ENCODE results near the gene POLR2E.

Gene POLR2E

GRCh38 chr19:1062387-1063029 is 32.7 kb downstream of the POLR2E start:
- no peak for DNase-seq

GRCh38 chr19:1061987-1062386 is 33.2 kb downstream of the POLR2E start:
- DNase-seq: no peak

- DNase-seq: no peak
Observed at GRCh38 chr19:1060689-1061088, 34.5 kb downstream of the POLR2E start.

GRCh38 chr19:1058112-1058511 is 37.1 kb downstream of the POLR2E start:
- no peak for DNase-seq

DNA sequence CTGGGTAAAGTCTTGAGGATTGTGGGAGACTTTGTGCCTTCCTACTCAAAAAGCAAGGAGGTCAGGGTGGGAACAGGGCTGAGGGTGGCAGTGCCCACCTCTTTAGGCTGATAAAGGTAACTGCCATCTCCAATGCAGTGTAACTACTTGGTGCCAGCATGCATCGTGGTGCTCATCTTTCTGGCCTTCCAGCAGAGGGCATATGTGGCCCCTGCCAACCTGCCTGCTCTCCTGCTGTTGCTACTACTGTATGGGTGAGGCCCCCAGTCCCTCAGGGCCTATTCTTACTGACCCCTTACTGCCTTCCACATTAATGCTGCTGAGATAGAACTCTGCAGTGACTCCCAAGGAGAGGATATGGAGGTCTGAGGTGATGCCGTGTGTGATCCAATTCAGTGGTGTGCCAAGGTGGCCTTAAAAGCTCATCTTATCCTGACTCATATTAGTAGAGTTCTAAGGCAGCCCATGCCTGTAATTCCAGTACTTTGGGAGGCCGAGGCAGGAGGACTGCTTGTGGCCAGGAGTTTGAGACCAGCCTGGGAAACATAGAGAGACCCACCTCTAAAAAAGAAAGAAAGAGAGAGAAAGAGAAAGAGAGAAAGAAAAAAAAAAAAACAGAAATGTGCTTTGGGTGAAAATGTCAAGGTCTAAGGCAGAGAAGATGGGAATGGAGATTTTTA is 37.9 kb downstream of the POLR2E start:
- DNase-seq: peak; percentile 76

DNA sequence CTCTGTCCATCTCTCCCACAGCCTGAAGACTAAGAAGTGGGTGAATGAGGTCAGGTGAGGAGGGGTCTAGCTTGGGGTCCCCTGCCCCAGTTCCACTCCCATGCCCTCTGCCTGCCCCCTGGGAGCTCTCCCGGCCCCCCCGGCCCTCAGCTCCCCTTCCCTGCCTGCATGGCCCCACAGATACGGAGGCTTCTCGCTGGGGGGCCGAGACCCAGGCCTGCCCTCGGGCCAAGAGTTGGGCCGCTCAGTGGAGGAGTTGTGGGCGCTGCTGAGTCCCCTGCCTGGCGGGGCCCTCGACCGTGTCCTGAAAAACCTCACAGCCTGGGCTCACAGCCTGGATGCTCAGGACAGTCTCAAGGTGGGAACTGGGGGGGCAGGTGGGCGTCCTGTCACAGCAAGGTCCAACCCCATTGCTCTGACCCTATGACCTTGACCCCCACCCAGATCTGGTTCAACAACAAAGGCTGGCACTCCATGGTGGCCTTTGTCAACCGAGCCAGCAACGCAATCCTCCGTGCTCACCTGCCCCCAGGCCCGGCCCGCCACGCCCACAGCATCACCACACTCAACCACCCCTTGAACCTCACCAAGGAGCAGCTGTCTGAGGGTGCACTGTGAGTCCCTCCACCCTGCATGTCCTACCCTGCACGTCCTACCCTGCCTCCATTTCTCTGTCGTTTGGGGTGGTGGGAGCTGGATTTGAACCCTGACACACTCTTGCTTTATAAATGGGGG is 39.1 kb downstream of the POLR2E start:
- no peak for DNase-seq

DNA sequence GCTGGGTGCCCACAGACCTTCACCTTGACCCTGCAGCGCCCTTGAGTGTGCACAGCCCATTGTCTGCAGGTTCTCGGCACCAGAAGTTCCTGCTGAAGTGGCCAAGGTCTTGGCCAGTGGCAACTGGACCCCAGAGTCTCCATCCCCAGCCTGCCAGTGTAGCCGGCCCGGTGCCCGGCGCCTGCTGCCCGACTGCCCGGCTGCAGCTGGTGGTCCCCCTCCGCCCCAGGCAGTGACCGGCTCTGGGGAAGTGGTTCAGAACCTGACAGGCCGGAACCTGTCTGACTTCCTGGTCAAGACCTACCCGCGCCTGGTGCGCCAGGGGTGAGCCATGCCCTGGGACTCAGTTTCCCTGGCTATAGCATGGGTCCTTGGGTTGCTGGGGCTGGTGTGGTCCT is 40.1 kb downstream of the POLR2E start:
- DNase-seq: no peak

DNA sequence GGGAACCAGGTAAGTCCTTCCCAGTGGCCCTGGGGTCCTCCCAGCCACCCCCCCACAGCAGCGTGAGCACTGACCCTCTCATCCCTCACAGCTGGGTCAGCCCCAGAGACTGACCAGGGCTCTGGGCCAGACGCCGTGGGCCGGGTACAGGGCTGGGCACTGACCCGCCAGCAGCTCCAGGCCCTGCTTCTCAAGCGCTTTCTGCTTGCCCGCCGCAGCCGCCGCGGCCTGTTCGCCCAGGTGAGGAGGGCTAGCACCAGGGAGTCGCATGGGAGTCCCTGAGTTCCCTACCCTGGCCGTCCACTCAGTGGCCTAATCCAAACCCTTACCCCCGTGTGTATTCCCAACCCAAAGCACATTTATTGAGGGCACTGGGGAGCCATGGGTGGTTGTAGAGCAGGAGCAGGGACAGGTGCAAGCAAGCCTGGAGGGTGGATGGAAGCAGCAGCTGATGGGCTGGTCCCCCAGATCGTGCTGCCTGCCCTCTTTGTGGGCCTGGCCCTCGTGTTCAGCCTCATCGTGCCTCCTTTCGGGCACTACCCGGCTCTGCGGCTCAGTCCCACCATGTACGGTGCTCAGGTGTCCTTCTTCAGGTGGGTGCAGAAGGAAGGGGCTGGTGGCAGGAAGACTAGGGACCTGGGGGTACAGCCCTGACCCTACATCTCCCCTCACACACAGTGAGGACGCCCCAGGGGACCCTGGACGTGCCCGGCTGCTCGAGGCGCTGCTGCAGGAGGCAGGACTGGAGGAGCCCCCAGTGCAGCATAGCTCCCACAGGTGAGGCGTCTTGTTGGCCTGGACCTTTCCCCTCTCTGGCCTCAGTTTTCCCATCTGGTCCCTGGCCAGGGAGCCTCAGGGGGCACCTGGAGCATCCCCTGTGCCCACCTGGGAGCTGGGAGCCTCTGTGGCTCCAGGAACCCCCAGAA is 40.8 kb downstream of the POLR2E start:
- no peak for DNase-seq

GRCh38 chr19:1053176-1054101 is 41.7 kb downstream of the POLR2E start:
- DNase-seq: no peak

DNA sequence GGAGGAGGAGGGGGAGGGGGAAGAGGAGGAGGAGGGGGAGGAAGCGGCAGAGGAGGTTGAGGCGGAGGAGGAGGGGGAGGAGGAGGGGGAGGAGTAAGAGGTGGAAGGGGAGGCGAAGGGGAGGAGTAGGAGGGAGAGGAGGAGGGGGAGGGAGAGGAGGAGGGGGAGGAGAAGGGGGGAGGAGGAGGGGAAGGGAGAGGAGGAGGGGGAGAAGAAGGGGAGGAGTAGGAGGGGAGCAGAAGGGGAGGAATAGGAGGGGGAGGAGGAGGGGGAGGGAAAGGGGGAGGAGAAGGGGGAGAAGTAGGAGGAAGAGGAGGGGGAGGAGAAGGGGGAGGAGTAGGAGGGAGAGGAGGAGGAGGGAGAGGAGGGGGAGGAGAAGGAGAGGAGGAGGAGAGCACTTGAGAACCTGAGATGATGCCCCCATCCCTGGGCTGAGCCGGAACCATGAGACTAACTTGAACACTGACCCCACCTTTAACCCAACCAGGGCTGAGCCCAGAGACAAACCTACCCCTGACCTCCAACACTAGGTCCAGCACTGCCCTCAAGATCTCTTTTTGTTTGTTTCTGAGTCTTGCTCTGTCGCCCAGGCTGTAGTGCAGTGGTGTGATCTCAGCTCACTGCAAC is 42.7 kb downstream of the POLR2E start:
- DNase-seq: no peak

- no peak for DNase-seq
Observed at GRCh38 chr19:1051791-1052190, 43.4 kb downstream of the POLR2E start.

GRCh38 chr19:1050989-1051788 is 44.0 kb downstream of the POLR2E start:
- no peak for DNase-seq

- no peak for DNase-seq
Observed at GRCh38 chr19:1049800-1050199, 45.4 kb downstream of the POLR2E start.

- no peak for DNase-seq
Observed at GRCh38 chr19:1049106-1049505, 46.1 kb downstream of the POLR2E start.

DNA sequence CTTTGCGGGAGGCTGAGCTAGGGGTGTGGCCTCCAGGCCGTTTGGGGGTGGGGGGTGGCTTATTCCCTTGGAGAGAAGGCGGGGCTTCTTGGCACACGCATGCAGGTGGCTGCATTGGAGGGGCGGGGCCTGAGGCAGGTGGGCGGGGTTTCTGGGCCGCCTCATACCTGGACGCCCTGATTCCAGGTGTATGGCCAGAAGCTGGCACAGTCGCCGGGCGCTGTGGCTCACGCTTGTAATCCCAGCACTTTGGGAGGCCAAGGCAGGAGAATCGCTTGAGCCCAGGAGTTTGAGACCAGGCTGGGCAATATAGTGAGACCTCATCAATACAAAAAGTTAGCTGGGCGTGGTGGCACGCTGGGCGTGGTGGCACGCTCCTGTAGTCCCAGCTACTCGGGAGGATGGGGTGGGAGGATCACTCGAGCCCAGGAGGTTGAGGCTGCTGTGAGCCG is 47.5 kb downstream of the POLR2E start:
- no peak for DNase-seq

DNA sequence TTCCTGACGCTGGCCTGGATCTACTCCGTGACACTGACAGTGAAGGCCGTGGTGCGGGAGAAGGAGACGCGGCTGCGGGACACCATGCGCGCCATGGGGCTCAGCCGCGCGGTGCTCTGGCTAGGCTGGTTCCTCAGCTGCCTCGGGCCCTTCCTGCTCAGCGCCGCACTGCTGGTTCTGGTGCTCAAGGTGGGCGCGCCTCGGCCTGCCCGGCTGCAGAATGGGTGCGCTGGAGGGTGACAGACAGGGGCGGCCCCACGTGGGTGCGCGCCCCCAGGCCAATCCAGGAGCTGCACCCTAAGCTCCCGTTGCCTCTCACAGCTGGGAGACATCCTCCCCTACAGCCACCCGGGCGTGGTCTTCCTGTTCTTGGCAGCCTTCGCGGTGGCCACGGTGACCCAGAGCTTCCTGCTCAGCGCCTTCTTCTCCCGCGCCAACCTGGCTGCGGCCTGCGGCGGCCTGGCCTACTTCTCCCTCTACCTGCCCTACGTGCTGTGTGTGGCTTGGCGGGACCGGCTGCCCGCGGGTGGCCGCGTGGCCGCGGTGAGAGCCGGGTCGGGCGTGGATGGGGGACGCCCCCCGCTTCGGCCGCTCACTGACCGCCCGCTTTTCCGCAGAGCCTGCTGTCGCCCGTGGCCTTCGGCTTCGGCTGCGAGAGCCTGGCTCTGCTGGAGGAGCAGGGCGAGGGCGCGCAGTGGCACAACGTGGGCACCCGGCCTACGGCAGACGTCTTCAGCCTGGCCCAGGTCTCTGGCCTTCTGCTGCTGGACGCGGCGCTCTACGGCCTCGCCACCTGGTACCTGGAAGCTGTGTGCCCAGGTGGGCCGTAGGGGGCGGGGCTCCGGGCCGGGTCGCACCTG is 48.1 kb downstream of the POLR2E start:
- no peak for DNase-seq

GRCh38 chr19:1046117-1046626 is 49.0 kb downstream of the POLR2E start:
- no peak for DNase-seq

GRCh38 chr19:1045247-1045603 is 50.0 kb downstream of the POLR2E start:
- DNase-seq: peak; percentile 83
